Measurements from ENCODE around the gene HPS5.
"Not testable (repeated sequence)": the region's sequence is repeated elsewhere in the genome, so short reads cannot be mapped to it uniquely, and the experiment has no call there.

Gene HPS5

GRCh38 chr11:18271206-18271605 lies 50.7 kb downstream of the HPS5 start:
- no peak for DNase-seq (ENCODE audit: low spot score)

GRCh38 chr11:18270102-18270501 lies 51.8 kb downstream of the HPS5 start:
- DNase-seq (ENCODE audit: low spot score): no peak

GRCh38 chr11:18269252-18269651 lies 52.7 kb downstream of the HPS5 start:
- not testable (repeated sequence) for DNase-seq (ENCODE audit: low spot score)

- not testable (repeated sequence) for DNase-seq (ENCODE audit: low spot score)
Measured at GRCh38 chr11:18267335-18268133, 54.4 kb downstream of the HPS5 start.

GRCh38 chr11:18265949-18266348 lies 56.0 kb downstream of the HPS5 start, which contains the start of gene SAA1:
TSS of gene SAA1 (plus strand) at chr11:18266264. CDS start at chr11:18266888, 624 bp downstream.
- DNase-seq (ENCODE audit: low spot score): no peak

GRCh38 chr11:18264677-18265555 lies 57.0 kb downstream of the HPS5 start:
- DNase-seq (ENCODE audit: low spot score): no peak

- DNase-seq (ENCODE audit: low spot score): no peak
Measured at GRCh38 chr11:18264035-18264434, 57.9 kb downstream of the HPS5 start.

DNA sequence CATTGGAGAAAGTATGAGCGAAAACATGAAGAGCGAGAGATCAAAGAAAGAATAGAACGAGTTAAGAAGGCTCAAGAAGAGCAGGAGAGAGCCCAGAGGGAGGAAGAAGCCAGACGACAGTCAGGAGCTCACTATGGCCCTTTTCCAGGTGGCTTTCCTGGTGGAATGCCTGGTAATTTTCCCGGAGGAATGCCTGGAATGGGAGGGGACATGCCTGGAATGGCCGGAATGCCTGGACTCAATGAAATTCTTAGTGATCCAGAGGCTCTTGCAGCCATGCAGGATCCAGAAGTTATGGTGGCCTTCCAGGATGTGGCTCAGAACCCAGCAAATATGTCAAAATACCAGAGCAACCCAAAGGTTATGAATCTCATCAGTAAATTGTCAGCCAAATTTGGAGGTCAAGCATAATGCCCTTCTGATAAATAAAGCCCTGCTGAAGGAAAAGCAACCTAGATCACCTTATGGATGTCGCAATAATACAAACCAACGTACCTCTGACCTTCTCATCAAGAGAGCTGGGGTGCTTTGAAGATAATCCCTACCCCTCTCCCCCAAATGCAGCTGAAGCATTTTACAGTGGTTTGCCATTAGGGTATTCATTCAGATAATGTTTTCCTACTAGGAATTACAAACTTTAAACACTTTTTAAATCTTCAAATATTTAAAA lies 59.1 kb downstream of the HPS5 start:
- DNase-seq (ENCODE audit: low spot score): not testable (repeated sequence)

GRCh38 chr11:18261721-18262120 lies 60.2 kb downstream of the HPS5 start:
- DNase-seq (ENCODE audit: low spot score): no peak

GRCh38 chr11:18259259-18259658 lies 62.7 kb downstream of the HPS5 start:
- no peak for DNase-seq (ENCODE audit: low spot score)

DNA sequence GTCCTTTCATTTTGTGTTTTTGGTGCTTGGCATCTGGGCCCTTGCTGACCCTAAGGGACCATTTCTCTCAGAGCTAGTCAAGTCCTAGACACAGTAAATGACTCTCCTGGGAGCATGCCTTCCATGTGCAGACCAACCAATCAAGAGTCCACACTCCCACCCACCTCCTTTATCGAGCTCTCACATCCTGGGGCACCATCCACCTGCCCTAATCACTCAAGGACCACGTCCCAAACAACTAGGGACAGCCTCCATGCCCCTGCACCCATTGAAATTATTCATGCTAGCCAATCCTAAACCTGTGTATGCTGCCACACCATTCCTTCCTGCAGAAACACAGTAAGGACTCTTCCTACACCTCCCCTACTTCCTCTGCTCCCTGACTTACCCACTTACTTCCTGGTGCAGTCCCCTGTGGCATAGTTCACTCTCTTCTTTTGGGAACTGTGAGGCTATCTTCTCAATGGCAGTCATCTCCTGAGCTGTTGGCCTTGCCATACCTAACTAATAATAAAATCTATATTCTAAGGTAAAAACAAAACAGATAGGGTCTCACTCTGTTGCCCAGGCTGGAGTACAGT lies 67.1 kb downstream of the HPS5 start:
- no peak for DNase-seq (ENCODE audit: low spot score)

DNA sequence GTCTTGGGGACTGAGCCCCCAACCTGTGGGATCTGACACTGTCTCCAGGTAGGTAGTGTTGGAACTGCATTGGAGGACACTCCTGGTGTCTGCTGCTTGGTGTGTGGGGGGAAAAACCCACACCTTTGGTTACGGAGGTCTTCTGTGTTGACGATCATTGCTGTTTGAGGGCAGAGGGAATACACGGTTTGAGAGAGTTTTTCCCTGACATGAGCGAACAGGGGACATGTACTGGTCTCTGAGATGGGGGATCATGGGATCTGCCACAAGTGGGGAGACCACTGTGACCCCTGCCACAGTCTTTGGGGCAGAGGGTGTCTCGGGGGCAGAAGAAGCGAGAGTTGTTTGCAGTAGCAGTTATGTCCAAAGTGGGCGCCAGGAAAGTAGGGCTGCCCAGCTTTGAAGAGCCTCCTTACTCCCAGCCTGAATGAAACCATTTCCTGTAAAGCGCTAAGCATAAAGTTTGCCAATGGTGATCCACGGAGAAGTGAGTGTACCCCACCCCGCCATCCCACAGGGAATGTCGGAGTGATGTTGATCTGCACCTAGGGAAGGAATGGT lies 68.1 kb downstream of the HPS5 start:
- DNase-seq (ENCODE audit: low spot score): no peak

GRCh38 chr11:18253233-18253632 lies 68.7 kb downstream of the HPS5 start:
- no peak for DNase-seq (ENCODE audit: low spot score)

DNA sequence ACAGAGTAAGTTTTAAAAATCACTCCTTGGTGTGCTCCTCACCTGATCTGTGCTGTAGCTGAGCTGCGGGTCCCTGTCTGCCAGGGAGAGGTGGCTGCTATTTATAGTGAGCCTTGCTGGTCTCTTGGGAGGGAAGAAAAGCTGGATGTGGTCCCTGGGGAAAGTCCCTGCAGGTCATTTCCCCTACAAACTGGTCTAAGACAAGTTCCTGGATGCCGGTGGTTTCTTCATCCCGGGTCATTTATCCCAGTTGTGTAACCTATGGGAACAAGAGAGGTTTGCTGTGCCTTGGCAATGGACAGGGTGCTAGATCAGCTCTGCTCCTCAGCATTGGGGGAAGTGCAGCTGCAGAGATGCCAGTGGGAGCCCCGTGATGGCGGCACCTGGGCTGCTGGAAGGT lies 73.4 kb downstream of the HPS5 start, which contains the start of gene SAA2:
Gene SAA2 (minus strand): TSS at position 108 of the 400 bp plus-strand sequence. CDS start 657 bp downstream, outside the sequence.
- DNase-seq (ENCODE audit: low spot score): no peak

DNA sequence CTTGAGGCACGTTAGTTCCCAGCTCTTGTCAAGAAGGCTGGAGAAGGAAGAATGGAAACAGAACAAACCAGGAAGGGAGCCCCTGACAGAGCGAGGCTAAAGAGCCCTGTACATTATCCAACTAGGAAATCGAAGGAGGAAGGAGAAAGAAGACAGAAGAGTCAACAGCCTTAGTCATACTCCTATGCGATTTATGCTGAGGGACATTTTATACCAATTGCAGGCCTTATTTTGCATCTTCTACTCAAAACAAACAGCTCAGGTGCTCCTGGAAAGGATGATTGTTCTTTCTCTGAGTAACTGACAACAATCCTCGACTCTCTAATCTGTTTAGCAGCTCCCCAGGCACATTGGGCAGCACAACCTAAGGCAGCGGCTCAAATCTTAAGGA lies 74.8 kb downstream of the HPS5 start:
- DNase-seq (ENCODE audit: low spot score): not testable (repeated sequence)

GRCh38 chr11:18246379-18247190 lies 75.4 kb downstream of the HPS5 start:
- DNase-seq (ENCODE audit: low spot score): not testable (repeated sequence)

DNA sequence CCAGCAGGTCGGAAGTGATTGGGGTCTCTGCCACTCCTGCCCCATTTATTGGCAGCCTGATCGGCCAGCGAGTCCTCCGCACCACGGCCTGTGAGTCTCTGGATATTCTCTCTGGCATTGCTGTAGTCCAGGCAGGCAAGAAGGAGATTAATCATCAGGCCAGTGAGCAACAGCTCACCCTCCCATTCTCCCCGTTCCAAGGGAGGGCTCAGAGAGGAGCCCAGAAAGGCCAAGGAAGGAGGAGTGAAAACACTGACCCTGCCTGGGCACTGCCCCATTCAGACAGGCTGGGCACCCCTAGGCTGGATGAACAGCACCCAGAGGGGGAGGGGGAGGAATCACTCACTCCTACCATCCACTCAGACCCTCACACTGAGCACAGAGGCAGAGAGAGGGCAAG lies 76.5 kb downstream of the HPS5 start:
- no peak for DNase-seq (ENCODE audit: low spot score)

DNA sequence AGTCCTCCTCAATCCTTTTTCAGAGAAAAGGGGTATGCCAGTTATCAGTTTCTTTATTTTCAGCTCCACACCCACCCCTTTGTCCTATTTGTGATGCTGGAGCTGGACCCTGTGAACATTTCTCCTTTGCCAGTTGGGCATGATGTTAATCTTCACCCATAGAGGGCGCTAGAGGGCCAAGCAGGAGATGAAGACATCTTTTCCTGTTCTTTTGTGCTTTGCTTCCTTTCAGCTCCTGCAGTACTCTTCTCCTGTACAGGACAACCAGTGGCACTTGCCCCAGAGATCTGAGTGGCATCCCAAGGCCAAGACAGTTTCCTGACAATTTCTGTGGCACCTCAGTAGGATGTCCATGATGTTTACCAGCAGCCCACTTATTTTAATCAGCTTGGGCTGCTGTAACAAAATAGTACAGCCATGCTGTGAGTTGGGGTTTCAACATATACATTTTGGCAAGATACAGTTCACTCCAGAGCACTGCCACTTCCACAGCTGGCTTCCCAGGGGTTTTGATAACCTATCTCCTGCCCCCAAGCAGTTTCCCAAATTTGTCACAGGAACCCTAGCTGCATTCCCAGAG lies 78.1 kb downstream of the HPS5 start:
- DNase-seq (ENCODE audit: low spot score): peak; percentile 33

DNA sequence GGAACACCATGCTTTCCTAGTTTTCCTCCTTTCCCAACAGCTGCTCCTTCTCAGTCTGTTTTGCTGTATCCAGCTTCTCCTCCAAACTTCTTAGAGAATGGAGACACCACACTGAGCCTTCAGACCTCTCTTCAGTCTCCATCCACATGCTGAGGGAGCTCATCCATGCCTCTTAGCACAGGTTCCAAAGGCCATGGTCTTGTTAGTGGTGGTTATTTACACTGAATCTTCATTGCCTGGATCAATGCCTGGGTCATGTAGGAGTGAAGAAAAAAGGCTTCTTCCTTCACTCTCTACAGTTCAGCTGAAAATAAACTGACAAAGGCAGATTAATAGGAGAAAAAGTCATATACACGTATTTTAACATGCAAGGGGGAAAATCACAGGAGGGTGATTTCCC lies 82.3 kb downstream of the HPS5 start:
- no peak for DNase-seq (ENCODE audit: low spot score)

GRCh38 chr11:18236664-18237356 lies 85.1 kb downstream of the HPS5 start, which contains the start of gene SAA4:
TSS of gene SAA4 (minus strand) at chr11:18236802. CDS start at chr11:18235926, 876 bp downstream.
- DNase-seq (ENCODE audit: low spot score): no peak
